Activated T-helper 17 cell treated with anti-CD3 and anti-CD28 coated beads, Interleukin-2, amount 50 U/mL, for 72 hours (primary cell): ENCODE data around the gene TMOD2. TPM values are rescaled to one million over a fixed set of nuclear protein-coding genes. Genes with fewer than 3 reads are reported as not detected.
"Not testable (repeated sequence)": the region's sequence is repeated elsewhere in the genome, so short reads cannot be mapped to it uniquely, and the experiment has no call there.

Source experiments
- ATAC-seq: fragments of 150-1000 bp; cut with Tn5 transposase; replicated peaks from 2 replicates; pipeline ENCODE4 v1.10.0; 2021; ENCODE audit warnings: mild to moderate bottlenecking, moderate library complexity
- H3K27ac Mint-ChIP-seq: one replicate; pipeline ENCODE4 v1.8.0; 2022; ENCODE audit warnings: mixed read lengths
- H3K27me3 Mint-ChIP-seq: one replicate; pipeline ENCODE4 v1.8.0; 2022; ENCODE audit warnings: mixed read lengths
- H3K36me3 Mint-ChIP-seq: one replicate; pipeline ENCODE4 v1.8.0; 2022; ENCODE audit warnings: low read depth, mild to moderate bottlenecking, mixed read lengths
- H3K4me1 Mint-ChIP-seq: one replicate; pipeline ENCODE4 v1.8.0; 2022; ENCODE audit warnings: mixed read lengths
- H3K4me3 Mint-ChIP-seq: one replicate; pipeline ENCODE4 v1.8.0; 2022; ENCODE audit warnings: mild to moderate bottlenecking, mixed read lengths
- H3K9me3 Mint-ChIP-seq: one replicate; pipeline ENCODE4 v1.8.0; 2022; ENCODE audit warnings: mixed read lengths
- total RNA-seq, 2 donors: library from RNA; stranded (reverse); gene quantifications; one replicate each; pipeline ENCODE4 v1.2.3, GENCODE V29; 2022

TMOD2 gene
- total RNA-seq, 2 donors from 2014 or later = 2.8 to 3.8 TPM

GRCh38 chr15:51775967-51776816 is 24.8 kb downstream of the TMOD2 start:
- peak; percentile 62 for ATAC-seq
- H3K4me3 Mint-ChIP-seq = no peak overlapping the region
- H3K36me3 Mint-ChIP-seq = peaks cover 5% of the 10 kb centered on the region
- H3K27me3 Mint-ChIP-seq = no peaks in the 10 kb centered on the region
- no peaks in the 10 kb centered on the region for H3K9me3 Mint-ChIP-seq
- H3K4me1 Mint-ChIP-seq = peaks cover 6% of the 10 kb centered on the region
- H3K27ac Mint-ChIP-seq = no peak overlapping the region

DNA sequence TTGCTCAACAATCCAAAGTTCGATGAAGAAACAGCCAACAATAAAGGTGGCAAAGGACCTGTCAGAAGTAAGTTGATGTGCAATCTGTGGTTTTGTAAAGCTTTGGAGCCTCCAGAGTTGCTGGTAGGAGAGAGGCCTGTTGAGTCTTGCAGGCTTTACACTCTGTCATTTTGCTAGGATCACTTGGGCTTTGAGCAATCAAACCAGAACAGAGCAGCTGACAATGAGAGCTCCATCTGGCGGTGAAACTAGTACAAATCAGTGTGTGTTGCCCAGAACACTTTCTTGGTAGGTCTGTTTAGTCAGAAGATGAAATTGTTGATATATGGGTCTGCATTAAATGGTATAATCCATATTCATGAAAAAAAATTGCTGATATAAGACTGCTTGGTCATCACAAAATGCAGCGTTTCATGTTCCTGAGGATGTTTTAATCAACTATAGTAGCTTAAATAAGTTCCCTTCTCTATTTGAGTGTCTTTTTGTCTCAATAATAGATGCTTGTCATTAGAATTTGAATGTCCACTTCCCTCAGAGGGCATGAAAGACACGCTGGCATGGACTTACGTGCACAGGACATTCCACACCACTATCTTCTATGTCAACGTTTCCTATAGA is 25.7 kb downstream of the TMOD2 start:
- H3K36me3 Mint-ChIP-seq = peaks cover 14% of the 10 kb centered on the region
- no peak overlapping the region for H3K27ac Mint-ChIP-seq
- H3K27me3 Mint-ChIP-seq = no peaks in the 10 kb centered on the region
- H3K4me3 Mint-ChIP-seq = no peak overlapping the region
- H3K4me1 Mint-ChIP-seq = peaks cover 6% of the 10 kb centered on the region
- peak; percentile 81 for ATAC-seq
- no peaks in the 10 kb centered on the region for H3K9me3 Mint-ChIP-seq

DNA sequence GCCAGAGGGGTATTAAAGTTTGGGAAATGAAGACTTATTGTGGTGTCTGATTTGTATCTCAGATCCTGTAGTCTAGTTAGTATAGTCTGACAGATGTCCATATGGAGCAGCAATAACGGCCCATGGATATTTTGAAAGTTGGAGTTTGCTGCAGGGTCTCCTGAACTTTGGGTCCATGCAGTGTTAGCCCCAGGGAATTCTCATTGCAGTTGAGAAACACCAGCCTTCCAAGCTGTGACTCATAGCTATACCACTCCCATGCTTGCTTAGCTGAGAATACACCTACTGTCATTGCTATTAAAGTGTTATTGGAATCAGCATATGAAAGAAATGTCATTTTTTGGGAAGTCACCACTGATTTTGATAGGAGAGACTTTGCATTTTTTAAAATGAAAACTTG is 29.2 kb downstream of the TMOD2 start:
- H3K27me3 Mint-ChIP-seq = no peaks in the 10 kb centered on the region
- peaks cover 39% of the 10 kb centered on the region for H3K36me3 Mint-ChIP-seq
- no peaks in the 10 kb centered on the region for H3K9me3 Mint-ChIP-seq
- H3K27ac Mint-ChIP-seq = no peak overlapping the region
- no peak for ATAC-seq
- H3K4me3 Mint-ChIP-seq = no peak overlapping the region
- peaks cover 6% of the 10 kb centered on the region for H3K4me1 Mint-ChIP-seq

DNA sequence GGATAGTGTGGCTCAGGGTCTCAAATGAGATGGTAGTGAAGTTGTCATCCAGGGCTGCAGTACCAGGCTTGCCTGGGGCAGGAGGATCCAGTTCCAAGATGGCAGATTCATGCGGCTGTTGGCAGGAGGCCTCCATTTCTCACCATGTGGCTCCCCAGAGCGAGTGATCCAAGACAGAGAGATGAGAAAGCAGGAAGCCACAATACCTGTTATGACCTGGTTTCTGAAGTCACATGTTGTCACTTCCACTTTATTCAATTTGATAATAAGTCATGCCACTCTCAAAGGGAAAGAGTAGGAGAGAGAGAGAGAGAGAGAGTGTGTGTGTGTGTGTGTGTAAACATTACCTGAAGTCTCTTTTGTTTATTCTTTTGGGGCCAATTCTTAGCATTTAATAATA is 30.1 kb downstream of the TMOD2 start:
- Mint-ChIP-seq H3K4me3 (no peak overlapping the region), H3K36me3 (peaks cover 43% of the 10 kb centered on the region), H3K9me3 (no peaks in the 10 kb centered on the region), H3K27me3 (no peaks in the 10 kb centered on the region), H3K4me1 (no peaks in the 10 kb centered on the region), H3K27ac (no peak overlapping the region)
- ATAC-seq = no peak

DNA sequence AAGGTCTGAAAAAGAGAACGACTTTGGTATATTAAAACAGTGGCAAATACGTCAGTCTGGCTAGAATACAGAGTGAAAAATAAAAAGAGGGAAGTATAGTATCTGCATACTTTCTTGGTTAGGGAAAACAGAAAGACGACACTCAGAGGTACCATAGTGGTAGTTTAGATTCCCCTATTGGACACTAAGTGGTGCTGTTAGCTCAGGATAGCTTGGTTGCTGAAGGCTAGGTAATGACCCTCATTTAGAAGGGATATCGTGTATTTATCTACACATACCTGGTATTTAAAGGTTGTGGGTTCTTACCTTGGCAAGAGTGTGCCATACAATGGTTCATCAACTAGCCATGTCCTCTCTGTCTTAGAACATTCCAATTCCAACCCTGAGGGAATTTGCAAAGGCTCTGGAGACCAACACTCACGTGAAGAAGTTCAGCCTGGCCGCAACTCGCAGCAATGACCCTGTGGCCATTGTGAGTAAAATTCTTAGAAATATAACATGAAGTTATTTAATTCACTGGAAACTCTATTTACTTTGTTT is 31.0 kb downstream of the TMOD2 start:
- no peak for ATAC-seq
- no peaks in the 10 kb centered on the region for H3K9me3 Mint-ChIP-seq
- H3K27me3 Mint-ChIP-seq = no peaks in the 10 kb centered on the region
- no peaks in the 10 kb centered on the region for H3K4me1 Mint-ChIP-seq
- H3K27ac Mint-ChIP-seq = no peak overlapping the region
- H3K4me3 Mint-ChIP-seq = no peak overlapping the region
- H3K36me3 Mint-ChIP-seq = peaks cover 46% of the 10 kb centered on the region

DNA sequence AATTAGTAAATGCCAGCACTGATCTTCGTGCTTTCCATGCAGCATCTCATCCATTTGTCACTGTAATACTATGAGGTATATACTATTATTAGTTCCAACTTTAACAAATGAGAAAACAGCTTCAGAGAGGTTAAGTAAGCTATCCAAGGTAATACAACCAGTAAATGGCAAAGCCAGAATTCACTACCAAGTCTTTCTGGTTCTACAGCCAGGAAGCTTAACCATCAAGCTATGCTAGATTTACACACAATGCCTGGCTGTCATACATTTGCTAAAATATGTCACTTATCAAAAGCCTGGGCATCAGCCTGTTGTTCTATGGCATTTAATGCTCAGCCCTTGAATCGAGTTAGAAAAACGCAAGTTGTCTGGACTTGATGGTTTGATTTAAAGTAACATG is 32.6 kb downstream of the TMOD2 start:
- no peak overlapping the region for H3K27ac Mint-ChIP-seq
- no peak for ATAC-seq
- H3K36me3 Mint-ChIP-seq = peaks cover 46% of the 10 kb centered on the region
- H3K4me1 Mint-ChIP-seq = no peaks in the 10 kb centered on the region
- no peaks in the 10 kb centered on the region for H3K27me3 Mint-ChIP-seq
- H3K4me3 Mint-ChIP-seq = no peak overlapping the region
- H3K9me3 Mint-ChIP-seq = no peaks in the 10 kb centered on the region

DNA sequence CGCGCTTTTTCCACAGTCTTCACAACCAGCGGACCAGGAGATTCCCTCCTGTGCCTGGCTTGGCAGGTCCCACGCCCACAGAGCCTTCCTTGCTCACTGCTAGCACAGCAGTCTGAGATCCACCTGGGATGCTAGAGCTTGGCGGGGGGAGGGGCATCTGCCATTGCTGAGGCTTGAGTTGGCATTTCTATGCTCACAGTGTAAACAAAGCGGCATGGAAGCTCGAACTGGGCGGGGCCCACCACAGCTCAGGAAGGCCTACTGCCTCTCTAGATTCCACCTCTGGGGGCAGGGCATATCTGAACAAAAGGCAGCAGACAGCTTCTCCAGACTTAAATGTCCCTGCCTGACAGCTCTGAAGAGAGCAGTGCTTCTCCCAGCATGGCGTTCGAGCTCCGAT is 35.7 kb downstream of the TMOD2 start:
- not testable (repeated sequence) for H3K27ac Mint-ChIP-seq, H3K4me1 Mint-ChIP-seq, H3K4me3 Mint-ChIP-seq, H3K27me3 Mint-ChIP-seq, ATAC-seq, H3K9me3 Mint-ChIP-seq
- H3K36me3 Mint-ChIP-seq = peaks cover 32% of the 10 kb centered on the region

DNA sequence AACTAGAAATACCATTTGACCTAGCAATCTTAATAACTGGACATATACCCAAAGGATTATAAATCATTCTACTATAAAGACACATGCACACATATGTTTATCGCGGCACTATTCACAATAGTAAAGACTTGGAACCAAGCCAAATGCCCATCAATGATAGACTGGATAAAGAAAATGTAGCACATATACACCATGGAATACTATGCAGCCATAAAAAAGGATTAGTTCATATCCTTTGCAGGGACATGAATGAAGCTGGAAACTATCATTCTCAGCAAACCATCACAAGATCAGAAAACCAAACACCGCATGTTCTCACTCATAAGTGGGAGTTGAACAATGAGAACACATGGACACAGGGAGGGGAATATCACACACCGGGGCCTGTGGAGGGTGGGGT is 41.1 kb downstream of the TMOD2 start:
- not testable (repeated sequence) for ATAC-seq, H3K9me3 Mint-ChIP-seq

DNA sequence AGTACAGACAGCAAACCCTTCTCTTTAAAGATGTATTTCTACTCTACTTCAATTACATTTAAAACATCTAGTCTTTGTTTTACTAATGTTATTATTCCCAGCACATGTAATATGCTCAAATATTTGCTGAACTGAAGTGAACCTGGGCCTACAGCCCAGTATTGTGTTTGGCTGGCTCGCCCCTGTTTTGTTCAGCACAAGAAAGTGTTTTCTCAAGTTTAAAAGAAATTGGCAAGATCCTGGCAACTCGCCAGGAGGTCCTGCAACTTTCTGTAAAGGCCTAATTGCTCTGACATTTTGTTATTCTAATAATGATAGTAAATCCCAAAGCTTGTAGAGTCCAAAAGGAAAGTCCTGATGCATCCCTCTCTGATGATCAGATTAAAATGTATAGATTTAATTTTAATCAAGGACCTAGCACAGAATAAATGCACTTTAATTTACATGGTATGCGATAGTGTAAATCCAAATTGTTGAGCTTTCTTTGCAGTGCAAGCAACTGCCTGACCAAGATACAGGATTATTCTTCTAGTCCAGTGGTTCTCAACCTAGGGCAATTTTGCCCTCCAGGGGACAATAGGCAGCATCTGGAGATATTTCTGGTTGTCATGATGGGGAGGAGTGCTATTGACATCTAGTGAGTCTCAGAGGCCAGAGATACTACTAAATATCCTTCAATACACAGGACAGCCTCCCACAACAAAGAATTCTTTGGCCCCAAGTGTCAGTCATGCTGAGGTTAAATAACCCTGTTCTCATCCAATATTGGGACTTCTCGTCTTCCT is 42.3 kb downstream of the TMOD2 start:
- ATAC-seq = no peak
- Mint-ChIP-seq H3K9me3 (no peaks in the 10 kb centered on the region), H3K4me3 (no peak overlapping the region), H3K4me1 (no peaks in the 10 kb centered on the region), H3K27me3 (no peaks in the 10 kb centered on the region), H3K27ac (no peak overlapping the region), H3K36me3 (peaks cover 9% of the 10 kb centered on the region)

More for the DNA sequence above, 41.1 kb downstream of the TMOD2 start:
- H3K27me3 Mint-ChIP-seq, H3K4me1 Mint-ChIP-seq, H3K4me3 Mint-ChIP-seq, H3K27ac Mint-ChIP-seq, H3K36me3 Mint-ChIP-seq: not testable (repeated sequence)

DNA sequence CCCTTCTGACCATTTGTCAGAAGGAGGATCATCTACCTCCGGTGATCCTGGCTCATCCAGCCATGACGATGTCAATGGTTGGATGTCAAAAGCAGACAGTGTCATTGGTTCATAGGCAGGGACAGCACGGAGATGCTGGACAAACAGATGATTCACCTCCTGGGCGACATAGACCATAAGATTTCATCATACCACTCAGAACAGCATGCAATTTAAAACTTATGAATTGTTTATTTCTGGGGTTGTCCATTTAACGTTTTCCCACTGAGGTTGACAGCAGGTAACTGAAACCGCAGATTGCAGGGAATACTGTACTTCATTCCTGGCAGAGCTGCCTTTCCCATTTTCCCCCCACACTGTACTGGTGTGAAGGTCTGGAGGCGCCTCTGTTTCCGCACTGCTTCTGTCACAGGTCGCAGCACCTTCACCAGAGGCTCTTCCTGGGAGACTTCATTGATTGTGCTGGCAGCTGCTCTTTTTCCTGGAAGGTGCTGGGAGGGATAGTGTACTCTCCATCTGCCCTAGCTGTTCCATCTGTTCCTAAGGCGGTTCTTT is 45.5 kb downstream of the TMOD2 start:
- Mint-ChIP-seq H3K27me3 (no peaks in the 10 kb centered on the region), H3K4me1 (no peaks in the 10 kb centered on the region), H3K27ac (no peak overlapping the region), H3K4me3 (no peak overlapping the region), H3K9me3 (no peaks in the 10 kb centered on the region), H3K36me3 (peaks cover 27% of the 10 kb centered on the region)
- no peak for ATAC-seq

DNA sequence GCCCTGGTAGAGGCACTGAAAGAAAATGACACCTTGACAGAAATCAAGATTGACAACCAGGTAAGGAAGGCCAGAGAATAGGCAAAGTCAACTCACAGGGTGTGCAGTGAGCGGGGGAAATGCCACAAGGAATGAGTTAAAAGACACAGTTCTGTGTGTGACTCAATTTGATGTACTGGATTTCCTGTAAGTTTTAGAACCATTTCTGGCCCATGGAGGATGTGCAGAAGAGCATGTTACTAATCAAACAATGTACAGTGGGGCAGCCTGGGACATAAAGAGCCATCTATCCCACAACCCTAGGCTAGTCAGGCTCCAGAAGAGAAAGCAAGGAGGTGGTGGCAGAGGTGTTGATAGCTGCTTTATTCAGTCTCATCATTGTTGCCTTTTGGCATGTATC is 46.9 kb downstream of the TMOD2 start:
- peak; percentile 28 for ATAC-seq
- no peaks in the 10 kb centered on the region for H3K9me3 Mint-ChIP-seq
- no peaks in the 10 kb centered on the region for H3K4me1 Mint-ChIP-seq
- H3K27ac Mint-ChIP-seq = no peak overlapping the region
- H3K27me3 Mint-ChIP-seq = no peaks in the 10 kb centered on the region
- H3K4me3 Mint-ChIP-seq = no peak overlapping the region
- H3K36me3 Mint-ChIP-seq = peaks cover 27% of the 10 kb centered on the region

DNA sequence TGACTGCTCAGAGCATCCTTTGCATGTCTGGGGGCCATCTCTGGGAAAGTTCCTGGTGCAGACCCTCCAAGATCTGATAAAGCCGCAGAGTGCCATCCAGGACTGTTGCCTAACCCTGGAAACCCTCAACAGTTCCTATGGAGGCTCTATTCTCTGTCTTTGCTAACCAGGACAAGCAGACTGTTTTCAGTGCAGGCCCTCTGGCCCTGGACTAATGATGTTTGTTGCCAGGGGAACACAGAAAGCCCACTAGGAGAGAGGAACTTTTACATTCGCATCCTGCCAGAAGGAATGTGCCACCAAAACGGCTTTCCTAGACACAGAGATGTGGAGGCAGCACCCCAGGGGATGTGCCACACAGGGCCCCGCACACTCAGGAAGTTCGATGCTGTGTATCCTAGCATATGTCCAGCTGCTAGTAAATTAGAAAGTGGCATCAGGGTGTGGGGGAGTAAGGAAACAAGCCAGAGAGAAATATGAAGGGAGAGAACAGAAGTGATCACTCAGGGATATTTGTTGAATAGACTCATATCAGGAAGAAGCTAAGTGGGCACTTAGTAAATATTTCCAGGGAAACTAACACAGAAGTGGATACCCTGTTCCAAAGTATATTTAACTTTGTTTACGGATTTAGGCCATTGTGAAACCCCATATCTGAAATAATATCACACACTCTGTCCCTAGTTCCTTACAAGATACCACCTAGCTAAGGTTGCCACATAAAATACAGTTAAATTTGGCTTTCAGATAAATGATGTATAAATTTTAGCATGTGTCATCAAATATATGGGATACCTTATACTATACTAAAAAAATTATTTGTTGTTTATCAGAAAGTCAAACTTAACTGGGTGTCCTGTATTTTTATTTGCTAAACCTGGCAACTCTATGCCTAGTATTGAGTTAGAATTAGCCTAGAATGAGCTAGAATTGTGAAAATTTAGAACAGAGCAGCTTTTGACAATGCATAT is 48.2 kb downstream of the TMOD2 start:
- no peaks in the 10 kb centered on the region for H3K27me3 Mint-ChIP-seq
- H3K36me3 Mint-ChIP-seq = peaks cover 35% of the 10 kb centered on the region
- peak overlapping the region; percentile 61 for H3K27ac Mint-ChIP-seq
- H3K9me3 Mint-ChIP-seq = no peaks in the 10 kb centered on the region
- no peaks in the 10 kb centered on the region for H3K4me1 Mint-ChIP-seq
- ATAC-seq = no peak
- H3K4me3 Mint-ChIP-seq = no peak overlapping the region

GRCh38 chr15:51801391-51801835 is 50.0 kb downstream of the TMOD2 start:
- ATAC-seq = no peak
- peaks cover 40% of the 10 kb centered on the region for H3K36me3 Mint-ChIP-seq
- H3K27me3 Mint-ChIP-seq = no peaks in the 10 kb centered on the region
- H3K4me1 Mint-ChIP-seq = no peaks in the 10 kb centered on the region
- H3K27ac Mint-ChIP-seq = no peak overlapping the region
- no peaks in the 10 kb centered on the region for H3K9me3 Mint-ChIP-seq
- H3K4me3 Mint-ChIP-seq = no peak overlapping the region
